H9 (cell line): ENCODE results near the gene TXNRD1. TPM values are rescaled to one million over a fixed set of nuclear protein-coding genes. Genes with fewer than 3 reads are reported as not detected.

Source experiments
- DNase-seq: peaks from one replicate; pipeline ENCODE4 v3.0.0-alpha.2; 2017
- H2AFZ ChIP-seq: one replicate; pipeline ENCODE4 v1.6.1; 2013; ENCODE audit warnings: mild to moderate bottlenecking, low read length, control low read depth, moderate library complexity
- H2AK5ac ChIP-seq: 2 replicates; pipeline ENCODE4 v1.6.1; 2013; ENCODE audit warnings: low read length, control low read depth, mixed read lengths; ENCODE audit not compliant: insufficient read length
- H2BK120ac ChIP-seq: one replicate; pipeline ENCODE4 v1.6.1; 2013; ENCODE audit warnings: low read depth, mild to moderate bottlenecking, low read length, control low read depth, inconsistent platforms; ENCODE audit not compliant: poor library complexity, severe bottlenecking
- H2BK12ac ChIP-seq: 2 replicates; pipeline ENCODE4 v1.6.1; 2013; ENCODE audit warnings: low read length, control low read depth, mixed read lengths, low read depth; ENCODE audit not compliant: insufficient read length
- H2BK15ac ChIP-seq: 2 replicates; pipeline ENCODE4 v1.6.1; 2013; ENCODE audit warnings: low read depth, low read length, control low read depth
- H2BK20ac ChIP-seq: one replicate; pipeline ENCODE4 v1.6.1; 2013; ENCODE audit warnings: low read depth, mild to moderate bottlenecking, low read length, control low read depth, inconsistent platforms; ENCODE audit not compliant: poor library complexity, severe bottlenecking
- H2BK5ac ChIP-seq: 2 replicates; pipeline ENCODE4 v1.6.1; 2013; ENCODE audit warnings: low read length, control low read depth, mixed read lengths; ENCODE audit not compliant: insufficient read length
- H3K14ac ChIP-seq: 2 replicates; pipeline ENCODE4 v1.6.1; 2013; ENCODE audit warnings: low read length, control low read depth; ENCODE audit not compliant: insufficient read depth
- H3K18ac ChIP-seq: 2 replicates; pipeline ENCODE4 v1.6.1; 2013; ENCODE audit warnings: low read depth, mild to moderate bottlenecking, mixed read lengths, low read length, control low read depth; ENCODE audit not compliant: insufficient read length
- H3K23ac ChIP-seq: 2 replicates; pipeline ENCODE4 v1.6.1; 2013; ENCODE audit warnings: low read length, control low read depth, mixed read lengths, low read depth; ENCODE audit not compliant: insufficient read length
- H3K23me2 ChIP-seq: 2 replicates; pipeline ENCODE4 v1.6.1; 2013; ENCODE audit warnings: low read depth, mild to moderate bottlenecking, mixed read lengths, low read length, control low read depth; ENCODE audit not compliant: insufficient read length, poor library complexity, severe bottlenecking
- H3K27ac ChIP-seq: 2 replicates; pipeline ENCODE4 v1.5.1; 2013; ENCODE audit warnings: low read length, control low read depth, mixed read lengths, low read depth; ENCODE audit not compliant: insufficient read length
- H3K27me3 ChIP-seq: 2 replicates; pipeline ENCODE4 v1.6.1; 2013; ENCODE audit warnings: low read length, control low read depth, inconsistent platforms; ENCODE audit not compliant: insufficient read depth
- H3K4ac ChIP-seq: 2 replicates; pipeline ENCODE4 v1.6.1; 2013; ENCODE audit warnings: low read depth, mild to moderate bottlenecking, control low read depth, inconsistent platforms, low read length, moderate library complexity
- H3K4me1 ChIP-seq: 2 replicates; pipeline ENCODE4 v1.6.1; 2013; ENCODE audit warnings: low read length, control low read depth, inconsistent platforms; ENCODE audit not compliant: insufficient read depth
- H3K4me2 ChIP-seq: 2 replicates; pipeline ENCODE4 v1.6.1; 2013; ENCODE audit warnings: low read length, control low read depth, mixed read lengths; ENCODE audit not compliant: insufficient read length, insufficient read depth
- H3K56ac ChIP-seq: 2 replicates; pipeline ENCODE4 v1.6.1; 2013; ENCODE audit warnings: low read depth, mild to moderate bottlenecking, mixed read lengths, low read length, control low read depth; ENCODE audit not compliant: insufficient read length
- H3K79me1 ChIP-seq: 2 replicates; pipeline ENCODE4 v1.6.1; 2013; ENCODE audit warnings: low read depth, mild to moderate bottlenecking, moderate library complexity, low read length, control low read depth, inconsistent platforms; ENCODE audit not compliant: insufficient read depth, poor library complexity, severe bottlenecking
- H3K79me2 ChIP-seq: 2 replicates; pipeline ENCODE4 v1.6.1; 2013; ENCODE audit warnings: low read length, control low read depth, inconsistent platforms; ENCODE audit not compliant: insufficient read depth
- H3K9ac ChIP-seq: 2 replicates; pipeline ENCODE4 v1.6.1; 2013; ENCODE audit warnings: low read length, control low read depth, mixed read lengths; ENCODE audit not compliant: insufficient read length; ENCODE audit errors: extremely low read depth
- H3K9me3 ChIP-seq: one replicate; pipeline ENCODE4 v1.6.1; 2013; ENCODE audit warnings: low read depth, low read length, inconsistent platforms; ENCODE audit not compliant: control insufficient read depth
- H3T11ph ChIP-seq: one replicate; pipeline ENCODE4 v1.6.1; 2013; ENCODE audit warnings: mild to moderate bottlenecking, low read length, control low read depth, inconsistent platforms
- H4K20me1 ChIP-seq: one replicate; pipeline ENCODE4 v1.6.1; 2013; ENCODE audit not compliant: control insufficient read depth, insufficient read length, insufficient read depth
- H4K5ac ChIP-seq: 2 replicates; pipeline ENCODE4 v1.6.1; 2013; ENCODE audit warnings: low read depth, mild to moderate bottlenecking, mixed read lengths, low read length, control low read depth; ENCODE audit not compliant: insufficient read length
- H4K8ac ChIP-seq: replicated peaks from 2 replicates; pipeline ENCODE4 v1.6.1; 2013; ENCODE audit warnings: low read length, control low read depth, mixed read lengths, low read depth; ENCODE audit not compliant: insufficient read length
- H4K91ac ChIP-seq: 2 replicates; pipeline ENCODE4 v1.6.1; 2013; ENCODE audit warnings: low read depth, mild to moderate bottlenecking, moderate library complexity, mixed read lengths, low read length, control low read depth; ENCODE audit not compliant: insufficient read length
- H3K27ac Mint-ChIP-seq, 3 experiments: 2 replicates in 2 of 3; 3 replicates in 1 of 3; pipeline ENCODE4 v1.8.0; 2020 to 2021; ENCODE audit warnings: mixed read lengths in 3 of 3, mild to moderate bottlenecking in 1 of 3, moderate library complexity in 1 of 3
- H3K27me3 Mint-ChIP-seq: 2 replicates; pipeline ENCODE4 v1.8.0; 2021; ENCODE audit warnings: low read depth, mild to moderate bottlenecking, moderate library complexity, mixed read lengths
- H3K36me3 Mint-ChIP-seq, 3 experiments: 2 replicates in 2 of 3; 3 replicates in 1 of 3; pipeline ENCODE4 v1.8.0; 2020 to 2021; ENCODE audit warnings: low read depth in 3 of 3, mixed read lengths in 3 of 3; ENCODE audit not compliant: insufficient read depth in 1 of 3
- H3K4me1 Mint-ChIP-seq, 2 experiments: 2 replicates each; pipeline ENCODE4 v1.8.0; 2020; ENCODE audit warnings: mixed read lengths in 2 of 2
- H3K4me3 Mint-ChIP-seq, 2 experiments: 2 replicates in 1 of 2; 3 replicates in 1 of 2; pipeline ENCODE4 v1.8.0; 2020 to 2021; ENCODE audit warnings: mild to moderate bottlenecking in 2 of 2, mixed read lengths in 2 of 2, moderate library complexity in 1 of 2
- H3K9me3 Mint-ChIP-seq, 2 experiments: 2 replicates in 1 of 2; 3 replicates in 1 of 2; pipeline ENCODE4 v1.8.0; 2020; ENCODE audit warnings: mild to moderate bottlenecking in 2 of 2, mixed read lengths in 2 of 2, moderate library complexity in 1 of 2
- CTCF ChIP-seq: fragments of 200-600 bp; sonication (generic); conservative IDR thresholded peaks from 3 replicates; pipeline ENCODE4 v1.8.0; 2021; ENCODE audit warnings: antibody characterized with exemption, mild to moderate bottlenecking
- WGBS: extraction: QIAGEN DNeasy Blood & Tissue Kit; methylation state at CpG from one replicate; pipeline ENCODE4 v1.1.7; 2013; ENCODE audit warnings: missing lambda C conversion rate, low lambda C conversion rate, mixed read lengths; ENCODE audit not compliant: insufficient read length; ENCODE audit errors: extremely low coverage; 5-methylcytosine and 5-hydroxymethylcytosine counted together
- total RNA-seq: library from RNA; stranded (reverse); gene quantifications from 2 replicates; pipeline ENCODE4 v1.2.1, GENCODE V29; 2021

Gene TXNRD1
- total RNA-seq, 1 experiment from 2014 or later, result 100 TPM

- H3K27me3 Mint-ChIP-seq, result peaks cover 34% of the 10 kb centered on the region
- Histone ChIP-seq H3K14ac (no peak overlapping the region), H3K27me3 (no peaks in the 10 kb centered on the region; the same call in 1 of the 2 replicates), H3K27ac (no peak overlapping the region), H4K91ac (no peak overlapping the region), H2AK5ac (no peak overlapping the region), H3K4me2 (no peak overlapping the region), H3K18ac (no peak overlapping the region), H3K23me2 (peaks cover 4% of the 10 kb centered on the region), H2BK12ac (no peak overlapping the region), H2BK15ac (no peak overlapping the region), H3K9me3 (no peaks in the 10 kb centered on the region), H3K9ac (no peak overlapping the region), H3K79me2 (no peaks in the 10 kb centered on the region), H2BK5ac (no peak overlapping the region), H2AFZ (no peak overlapping the region), H2BK20ac (no peak overlapping the region), H2BK120ac (no peak overlapping the region), H4K20me1 (no peaks in the 10 kb centered on the region), H3K4ac (no peak overlapping the region), H4K5ac (no peak overlapping the region), H3K23ac (no peak overlapping the region), H4K8ac (no peak overlapping the region), H3K56ac (no peak overlapping the region), H3K79me1 (no peaks in the 10 kb centered on the region), H3T11ph (no peak overlapping the region), H3K4me1 (no peaks in the 10 kb centered on the region)
- no peak for DNase-seq
- H3K36me3 Mint-ChIP-seq, result peaks cover 0 to 4% (median 0%) of the 10 kb centered on the region in 3 experiments; a peak in 1 of 7 replicates
- no peak overlapping the region for H3K4me3 Mint-ChIP-seq
- 0 out of 7 replicates have a peak overlapping the region, but pooled peaks of 1 of the 3 experiments have one; percentile 6 for H3K27ac Mint-ChIP-seq
- H3K4me1 Mint-ChIP-seq, result peaks cover 6 to 8% of the 10 kb centered on the region in 2 experiments
- no CpG with 5 or more reads among the region's 4 CpGs for WGBS
- TF ChIP-seq CTCF, result no peak
- H3K9me3 Mint-ChIP-seq, result no peaks in the 10 kb centered on the region
These were observed 3.8 kb downstream of the TXNRD1 start for GRCh38 chr12:104219361-104219892.
